Activated T-cell treated with anti-CD3 and anti-CD28 coated beads, Interleukin-2, amount 50 U/mL, for 48 hours (primary cell): Measurements from ENCODE around the gene NFIC.
"Not testable (repeated sequence)": the region's sequence is repeated elsewhere in the genome, so short reads cannot be mapped to it uniquely, and the experiment has no call there.

ENCODE experiments used
- DNase-seq, 2 experiments: peaks; one replicate each; pipeline ENCODE4 v3.0.0-alpha.2; 2020

Gene NFIC

DNA sequence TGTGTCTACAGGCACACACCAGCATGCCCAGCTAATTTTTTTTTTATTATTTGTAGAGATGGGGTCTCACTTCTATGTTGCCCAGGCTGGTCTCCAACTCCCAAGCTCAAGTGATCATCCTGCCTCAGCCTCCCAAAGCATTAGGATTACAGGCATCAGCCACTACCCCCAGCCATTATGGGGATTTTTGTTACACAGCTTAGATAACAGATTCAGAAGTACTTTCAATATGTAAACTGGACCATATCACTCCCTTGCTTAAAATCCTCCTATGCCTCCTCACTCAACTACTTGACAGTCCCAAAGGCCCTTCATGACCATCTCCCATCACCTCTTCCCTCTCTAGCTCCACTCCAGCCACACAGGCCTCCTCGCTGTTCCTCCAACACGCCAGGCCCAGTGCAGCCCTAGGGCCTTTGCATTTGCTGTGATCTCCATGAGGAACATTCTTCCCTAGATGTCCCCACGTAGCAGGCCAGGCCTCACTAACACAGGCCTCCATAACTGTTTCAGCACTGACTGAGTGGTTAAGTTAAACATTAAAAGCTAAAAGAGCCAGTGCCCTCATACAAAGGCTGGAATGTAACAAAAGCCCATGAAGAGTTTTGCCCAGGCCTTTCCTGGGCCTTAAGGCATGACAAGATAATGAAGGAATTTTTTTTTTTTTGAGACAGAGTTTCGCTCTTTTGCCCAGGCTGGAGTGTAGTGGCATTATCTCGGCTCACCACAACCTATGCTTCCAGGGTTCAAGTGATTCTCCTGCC is 131.6 kb downstream of the NFIC start:
- no peak for DNase-seq

- DNase-seq: no peak
Observed at GRCh38 chr19:3499738-3500428, 133.5 kb downstream of the NFIC start.

DNA sequence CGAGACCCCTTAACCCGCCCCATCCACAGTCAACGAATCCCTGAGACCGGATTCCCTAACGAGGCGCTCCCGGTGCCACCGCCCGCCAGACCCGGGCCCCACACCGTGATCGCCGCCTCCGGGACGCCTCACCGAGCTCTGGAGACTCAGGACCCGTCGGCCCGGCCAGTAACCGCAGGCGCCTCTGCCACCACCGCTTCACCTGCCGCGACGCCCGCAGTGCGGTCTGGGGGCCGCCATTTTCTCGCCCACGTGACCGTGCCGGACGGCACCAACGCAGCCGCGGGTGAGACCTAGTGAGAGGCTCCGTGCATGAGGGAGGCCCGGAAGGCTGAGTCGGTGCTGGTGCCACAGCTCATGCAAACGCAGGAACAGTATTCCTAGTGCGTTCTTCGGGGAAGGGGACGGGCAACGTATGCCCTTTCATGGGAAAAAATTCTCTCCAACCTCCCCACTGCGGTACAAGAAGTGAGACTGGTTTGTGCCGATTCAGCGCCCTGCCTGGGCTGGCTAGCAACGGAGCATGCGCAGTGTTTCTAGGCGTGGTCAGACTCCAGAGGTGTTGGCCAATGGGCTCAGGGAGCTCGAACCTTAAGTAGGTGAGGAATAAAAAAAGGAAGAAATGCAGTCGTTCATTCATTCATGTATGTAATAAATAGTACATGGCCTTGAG is 134.2 kb downstream of the NFIC start, which contains the start of gene DOHH:
Gene DOHH, minus strand, starts transcription at position 246 of the 673 bp plus-strand sequence. CDS start 3,860 bp downstream, outside the sequence.
- peak; percentile 97 for DNase-seq

DNA sequence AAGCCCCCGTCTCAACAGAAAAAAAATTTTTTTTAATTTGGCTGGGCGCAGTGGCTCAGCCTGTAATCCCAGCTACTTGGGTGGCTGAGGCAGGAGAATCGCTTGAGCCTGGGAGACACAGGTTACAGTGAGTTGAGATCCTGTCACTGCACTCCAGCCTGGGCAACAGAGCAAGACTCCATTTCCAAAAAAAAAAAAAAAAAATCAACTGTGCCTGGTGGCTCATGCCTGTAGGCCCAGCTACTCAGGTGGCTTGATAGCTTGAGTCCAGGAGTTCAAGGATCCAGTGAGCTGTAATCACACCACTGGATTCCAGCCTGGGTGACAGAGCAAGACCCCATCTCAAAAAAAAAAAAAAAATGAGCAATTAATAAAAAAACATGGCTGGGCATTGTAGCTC is 135.4 kb downstream of the NFIC start:
- DNase-seq: no peak

DNA sequence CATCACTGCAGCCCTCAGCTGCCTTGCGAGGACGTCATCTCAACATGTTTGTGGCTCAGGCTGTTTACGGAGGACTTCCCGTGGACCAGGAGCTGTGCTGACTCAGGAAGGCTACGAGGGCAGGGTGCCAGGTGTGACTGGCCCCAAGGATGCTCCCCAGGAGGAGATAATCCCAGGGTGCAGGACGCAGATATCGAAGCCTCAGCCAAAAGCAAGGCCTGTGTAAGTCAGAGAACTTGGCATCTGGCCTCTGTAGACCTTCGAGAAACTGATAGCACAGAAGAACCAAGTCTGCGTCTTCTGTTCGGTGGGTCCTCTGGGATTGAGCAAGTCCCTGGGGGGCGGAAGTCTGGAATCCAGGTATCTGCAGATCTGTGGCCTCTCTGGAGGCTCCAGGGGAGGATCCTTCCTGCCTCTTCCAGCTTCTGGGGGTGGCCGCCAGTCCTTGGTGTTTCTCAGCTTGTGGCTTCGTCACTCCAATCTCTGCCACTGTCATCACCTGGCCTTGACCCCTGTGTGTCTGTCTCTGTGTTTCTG is 136.7 kb downstream of the NFIC start:
- no peak for DNase-seq

DNA sequence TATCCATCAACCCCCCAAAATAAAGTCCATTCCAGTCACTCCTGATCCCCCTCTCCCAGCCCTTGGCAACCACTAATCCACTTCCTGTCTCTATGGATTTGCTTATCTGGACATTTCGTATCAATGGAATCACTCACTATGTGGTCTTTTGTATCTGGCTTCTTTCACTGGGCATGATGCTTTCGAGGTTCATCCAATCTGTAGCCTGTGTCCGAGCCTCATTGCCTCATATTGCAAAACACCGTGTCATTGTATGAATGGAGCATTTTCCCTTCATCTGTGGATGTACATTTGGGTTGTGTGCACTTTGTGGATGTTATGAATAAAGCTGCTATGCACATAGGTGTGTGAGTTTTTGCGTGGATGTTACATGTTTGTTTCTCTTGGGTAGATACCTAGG is 138.4 kb downstream of the NFIC start:
- DNase-seq: no peak

GRCh38 chr19:3505598-3506383 is 139.4 kb downstream of the NFIC start, which contains the start of gene FZR1:
FZR1 (plus strand) TSS chr19:3506311; CDS start chr19:3522990, 16,679 bp downstream.
- DNase-seq: peak; percentile 100

DNA sequence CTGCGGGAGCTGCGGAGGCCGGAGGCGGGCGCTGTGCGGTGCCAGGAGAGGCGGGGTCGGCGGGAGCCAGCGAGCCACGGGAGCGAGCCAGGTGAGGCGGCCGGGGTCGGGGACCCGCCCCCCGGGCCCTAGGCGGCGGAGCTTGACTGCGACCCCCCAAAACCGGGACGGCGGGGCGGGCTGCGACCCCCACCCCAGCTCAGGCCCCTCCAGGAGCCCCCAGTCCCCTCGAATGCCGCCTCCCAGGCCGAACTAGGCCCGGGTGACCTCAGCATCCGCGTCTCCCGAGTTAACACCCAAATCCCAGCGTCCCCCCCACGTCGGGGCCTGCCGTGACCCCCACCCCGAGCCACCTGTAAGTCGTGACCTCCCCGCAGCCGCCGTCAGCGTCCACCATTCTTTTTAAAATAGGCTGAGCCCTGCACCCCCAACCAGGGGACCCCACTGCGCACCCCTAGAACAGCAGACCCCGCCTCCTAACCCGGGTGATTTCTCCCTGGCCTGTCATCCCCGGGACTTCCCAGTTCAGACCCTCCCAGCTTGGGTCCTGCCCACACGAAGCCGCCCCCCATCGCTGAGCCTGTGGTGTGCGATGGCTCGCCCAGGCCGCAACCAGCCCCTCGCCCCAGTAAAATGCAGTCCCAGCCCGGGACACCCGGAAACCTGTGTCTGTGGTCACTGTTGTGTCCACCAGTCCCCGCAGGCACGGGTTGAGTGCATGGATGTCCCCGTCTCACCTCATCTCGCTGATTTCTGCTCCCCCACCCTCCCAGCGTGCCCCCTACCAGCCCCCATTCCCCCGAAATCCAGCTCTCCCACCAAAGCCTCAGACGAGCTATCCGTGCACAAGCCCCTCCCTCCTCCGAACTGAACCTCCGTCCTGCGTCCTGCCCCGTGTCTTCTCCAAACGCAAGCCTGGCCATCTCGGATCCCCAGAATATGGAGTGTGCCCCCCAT is 140.3 kb downstream of the NFIC start:
- peak; percentile 45 to 50 for DNase-seq

- DNase-seq: peak; percentile 47 to 53
Observed at GRCh38 chr19:3507371-3508120, 141.2 kb downstream of the NFIC start.

GRCh38 chr19:3508121-3508661 is 141.8 kb downstream of the NFIC start:
- DNase-seq: not testable (repeated sequence)

- peak; percentile 37 to 44 for DNase-seq
Observed at GRCh38 chr19:3508771-3509535, 142.6 kb downstream of the NFIC start.

DNA sequence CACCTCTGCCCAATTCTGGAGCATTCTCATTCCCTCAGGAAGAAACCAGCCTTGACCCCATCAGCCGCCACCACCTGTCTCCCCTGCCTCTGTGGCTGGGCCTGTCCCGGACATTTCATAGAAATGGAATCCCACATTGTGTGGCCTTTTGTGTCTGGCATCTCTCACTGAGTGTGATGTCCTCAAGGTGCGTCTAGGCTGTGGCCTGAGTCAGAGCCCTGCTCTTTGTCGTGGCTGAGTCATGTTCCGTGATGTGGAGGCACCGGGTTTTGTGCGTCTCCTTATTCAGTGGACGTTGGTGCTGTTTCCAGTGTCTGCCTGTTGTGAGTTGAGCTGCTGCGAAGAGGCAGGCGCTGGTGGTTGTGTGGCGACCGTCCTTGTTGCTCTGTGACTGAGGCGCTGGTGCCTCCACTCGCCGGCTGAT is 143.2 kb downstream of the NFIC start:
- peak; percentile 62 to 69 for DNase-seq

DNA sequence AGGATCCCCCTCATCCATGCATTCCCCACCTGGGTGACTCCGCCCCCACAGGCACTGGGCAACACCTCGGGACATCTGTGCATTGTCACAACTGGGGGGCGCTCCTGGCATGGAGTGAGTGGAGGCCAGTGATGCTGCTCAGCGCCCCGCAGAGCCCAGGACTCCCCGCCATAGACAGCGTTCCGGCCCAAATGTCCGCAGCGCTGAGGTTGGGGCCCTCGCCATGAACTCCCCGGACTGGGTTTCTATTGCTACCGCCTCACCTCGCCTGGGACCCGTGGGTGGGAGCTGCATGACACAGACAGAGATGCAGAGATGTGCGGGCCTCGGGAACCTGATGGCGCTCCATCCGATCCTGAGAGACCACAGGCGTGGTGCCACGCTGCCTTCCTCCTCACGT is 144.3 kb downstream of the NFIC start:
- no peak for DNase-seq

- no peak for DNase-seq
Observed at GRCh38 chr19:3511506-3512251, 145.3 kb downstream of the NFIC start.

GRCh38 chr19:3512562-3513228 is 146.3 kb downstream of the NFIC start:
- no peak for DNase-seq

- no peak for DNase-seq
Observed at GRCh38 chr19:3513229-3514140, 147.1 kb downstream of the NFIC start.

DNA sequence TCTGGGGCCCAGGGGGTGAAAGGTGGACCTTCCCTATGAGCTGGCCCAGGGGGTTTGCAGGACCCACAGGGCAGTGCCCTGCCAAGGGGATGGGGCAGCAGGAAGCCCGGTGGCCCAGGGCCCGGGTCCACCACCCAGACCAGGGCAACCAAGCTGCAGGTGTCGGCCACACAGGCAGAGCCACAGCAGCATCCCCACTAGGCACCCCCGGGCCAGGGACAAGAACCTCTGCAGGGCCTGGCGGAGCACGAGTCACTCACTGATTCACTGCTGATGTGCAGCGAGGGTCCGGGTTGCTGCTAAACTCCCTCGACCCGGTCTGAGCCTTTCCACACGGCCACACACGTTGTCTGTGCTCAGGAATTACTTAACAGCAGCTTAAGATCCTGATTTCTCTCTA is 148.5 kb downstream of the NFIC start:
- no peak for DNase-seq
